Karpas-422 (cell line): Measurements from ENCODE around the gene GFOD2. TPM values are rescaled to one million over a fixed set of nuclear protein-coding genes. Genes with fewer than 3 reads are reported as not detected.

Experiments used
- DNase-seq: peaks from one replicate; pipeline ENCODE4 v3.0.0-alpha.2; 2015
- H2AFZ ChIP-seq: fragments of 200-600 bp; sonication (generic); 2 replicates; pipeline ENCODE4 v1.6.1; 2014; ENCODE audit warnings: antibody characterized with exemption, low read length, mixed read lengths
- H3K27ac ChIP-seq: fragments of 200-600 bp; sonication (generic); 2 replicates; pipeline ENCODE4 v1.5.1; 2014; ENCODE audit warnings: mild to moderate bottlenecking, low read length, moderate library complexity
- H3K27me3 ChIP-seq: fragments of 200-600 bp; sonication (generic); 2 replicates; pipeline ENCODE4 v1.6.1; 2014; ENCODE audit warnings: low read length, mixed read lengths
- H3K36me3 ChIP-seq: fragments of 200-600 bp; sonication (generic); 2 replicates; pipeline ENCODE4 v1.6.1; 2014; ENCODE audit warnings: low read length, mixed read lengths; ENCODE audit not compliant: insufficient read depth
- H3K4me1 ChIP-seq: fragments of 200-600 bp; sonication (generic); 2 replicates; pipeline ENCODE4 v1.6.1; 2014; ENCODE audit warnings: mild to moderate bottlenecking, low read length, mixed read lengths
- H3K4me2 ChIP-seq: fragments of 200-600 bp; sonication (generic); 2 replicates; pipeline ENCODE4 v1.6.1; 2014; ENCODE audit warnings: low read length, low read depth, mild to moderate bottlenecking; ENCODE audit not compliant: poor library complexity, severe bottlenecking
- H3K4me3 ChIP-seq: fragments of 200-600 bp; sonication (generic); 2 replicates; pipeline ENCODE4 v1.5.1; 2014; ENCODE audit warnings: mild to moderate bottlenecking, antibody characterized with exemption, low read length, mixed read lengths
- H3K79me2 ChIP-seq: fragments of 200-600 bp; sonication (generic); 2 replicates; pipeline ENCODE4 v1.6.1; 2014; ENCODE audit warnings: mild to moderate bottlenecking, low read length, mixed read lengths
- H3K9ac ChIP-seq: fragments of 200-600 bp; sonication (generic); 2 replicates; pipeline ENCODE4 v1.6.0; 2014; ENCODE audit warnings: low read length
- H3K9me2 ChIP-seq: fragments of 200-600 bp; sonication (generic), shearing (Covaris generic); replicated peaks from 2 replicates; pipeline ENCODE4 v1.6.0; 2014; ENCODE audit warnings: mild to moderate bottlenecking, low read length, moderate library complexity; ENCODE audit not compliant: insufficient read depth
- H3K9me3 ChIP-seq: fragments of 300-700, 200-600 bp; sonication (generic); 2 replicates; pipeline ENCODE4 v1.6.1; 2014; ENCODE audit warnings: low read length, mixed read lengths
- H4K20me1 ChIP-seq: fragments of 200-600 bp; sonication (generic); 2 replicates; pipeline ENCODE4 v1.6.1; 2014; ENCODE audit warnings: mild to moderate bottlenecking, antibody characterized with exemption, low read length, low read depth; ENCODE audit not compliant: insufficient read depth
- total RNA-seq: library from RNA; depleted of rRNA; stranded (reverse); fragments of >200 nt; shearing (Covaris generic); gene quantifications from 2 replicates; pipeline ENCODE4 v1.2.3, GENCODE V29; 2014; ENCODE audit warnings: low replicate concordance

The GFOD2 gene
- total RNA-seq, 1 experiment from 2014 or later: 12.9 TPM

DNA sequence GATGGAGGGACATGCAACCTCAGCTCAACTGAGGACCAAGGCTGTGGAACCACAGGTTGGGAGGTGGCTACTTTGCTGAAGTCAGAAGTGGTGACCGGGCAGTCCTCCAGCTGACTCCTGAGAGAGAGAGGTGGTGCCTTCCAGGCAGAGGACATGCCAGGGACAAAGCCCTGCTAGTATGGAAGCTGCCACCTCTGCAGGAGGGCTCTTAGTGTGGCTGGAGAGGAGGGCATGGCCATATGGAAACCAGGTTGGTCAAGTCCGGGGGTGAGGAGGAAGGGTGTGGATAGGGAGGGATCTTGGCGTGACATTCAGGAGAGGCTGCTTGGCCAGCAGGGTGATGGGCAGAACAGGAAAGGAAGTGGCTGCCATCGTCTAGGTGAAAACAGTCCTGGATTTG, 46.8 kb downstream of the GFOD2 start:
- Histone ChIP-seq H3K4me3 (no peak overlapping the region), H3K4me1 (peaks cover 64% of the 10 kb centered on the region), H4K20me1 (no peaks in the 10 kb centered on the region), H3K27ac (no peak overlapping the region), H3K79me2 (0 out of 2 replicates have a peak, but pooled peaks cover 10% of the 10 kb centered on the region), H3K9me3 (no peaks in the 10 kb centered on the region), H3K9me2 (no peaks in the 10 kb centered on the region), H3K4me2 (no peak overlapping the region), H3K9ac (no peak overlapping the region), H2AFZ (no peak overlapping the region), H3K36me3 (no peaks in the 10 kb centered on the region), H3K27me3 (no peaks in the 10 kb centered on the region)
- no peak for DNase-seq

DNA sequence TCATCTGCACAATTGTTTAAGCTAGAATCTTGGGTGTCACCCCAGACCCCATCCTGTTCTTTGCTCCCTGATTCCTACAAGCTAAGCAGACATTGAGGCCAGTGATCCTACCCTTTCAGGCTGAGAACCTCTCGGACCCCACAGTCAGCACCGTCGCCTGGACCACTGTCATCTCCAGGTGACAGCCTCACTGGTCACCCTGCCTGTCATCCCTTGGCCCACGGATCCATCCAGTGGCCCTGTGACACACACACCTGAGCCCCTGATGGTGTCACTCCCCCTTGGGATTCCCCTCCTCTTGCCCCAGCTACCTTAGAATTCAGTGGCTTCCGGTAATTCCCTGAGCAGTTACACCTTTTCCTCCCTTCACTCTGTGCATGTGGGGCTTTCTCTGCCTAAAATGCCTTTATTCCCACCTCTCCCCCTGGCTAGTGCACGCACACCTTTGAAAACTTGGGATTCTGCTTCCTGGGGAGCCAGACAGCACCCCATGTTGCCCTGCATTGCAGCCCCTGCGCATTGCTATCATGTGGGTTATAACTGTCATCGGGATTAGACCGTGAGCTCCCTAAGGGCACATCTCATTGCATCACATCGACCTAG, 49.5 kb downstream of the GFOD2 start:
- Histone ChIP-seq H3K27me3 (no peaks in the 10 kb centered on the region), H3K9me2 (no peaks in the 10 kb centered on the region), H3K9ac (peak overlapping the region; percentile 51; the same call in 1 of the 2 replicates), H3K79me2 (0 out of 2 replicates have a peak, but pooled peaks cover 6% of the 10 kb centered on the region), H3K4me2 (peak overlapping the region; percentile 92), H4K20me1 (no peaks in the 10 kb centered on the region), H3K4me3 (no peak overlapping the region), H2AFZ (no peak overlapping the region), H3K9me3 (no peaks in the 10 kb centered on the region), H3K4me1 (peaks cover 69% of the 10 kb centered on the region), H3K27ac (peak overlapping the region; percentile 91), H3K36me3 (no peaks in the 10 kb centered on the region)
- DNase-seq: no peak

DNA sequence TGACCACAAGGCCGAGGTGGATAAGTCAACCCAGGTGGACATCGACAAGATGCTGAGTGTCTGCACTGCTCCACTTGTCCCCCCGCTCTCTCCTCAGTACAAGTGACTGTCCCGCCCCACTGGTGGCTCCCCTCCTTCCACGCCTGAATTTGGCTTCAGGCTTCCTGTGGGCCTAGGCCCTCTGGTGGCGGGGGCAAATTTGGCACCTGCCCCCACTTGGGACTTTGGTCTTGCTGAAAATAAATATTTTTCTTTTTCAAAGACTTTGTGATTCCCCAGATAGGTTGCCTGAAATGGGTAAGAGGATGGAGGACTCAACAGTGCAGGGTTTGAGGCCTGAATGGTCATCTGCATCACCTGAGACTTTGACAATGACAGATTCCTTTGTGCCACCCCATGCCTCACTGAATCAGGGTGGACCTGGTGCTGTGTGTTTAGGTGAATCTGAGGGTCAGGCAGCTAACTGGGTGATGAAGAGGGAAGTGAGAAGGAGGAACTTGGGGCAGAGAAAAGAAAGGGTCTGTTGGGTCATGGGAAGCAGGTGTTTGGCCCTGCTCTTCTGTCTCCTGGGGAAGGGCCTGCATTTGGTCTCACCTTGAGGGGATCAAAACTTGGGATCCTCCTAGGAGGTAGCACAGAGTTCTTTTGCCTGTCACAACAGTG, 50.5 kb downstream of the GFOD2 start:
- Histone ChIP-seq H3K4me1 (peaks cover 61% of the 10 kb centered on the region), H3K27me3 (no peaks in the 10 kb centered on the region), H3K9ac (peak overlapping the region; percentile 51), H3K9me2 (no peaks in the 10 kb centered on the region), H4K20me1 (no peaks in the 10 kb centered on the region), H3K36me3 (no peaks in the 10 kb centered on the region), H3K4me2 (peak overlapping the region; percentile 92), H3K4me3 (peak overlapping the region; percentile 19; the same call in 1 of the 2 replicates), H3K79me2 (0 out of 2 replicates have a peak, but pooled peaks cover 6% of the 10 kb centered on the region), H2AFZ (no peak overlapping the region), H3K9me3 (no peaks in the 10 kb centered on the region), H3K27ac (peak overlapping the region; percentile 91)
- peak; percentile 68 for DNase-seq

DNA sequence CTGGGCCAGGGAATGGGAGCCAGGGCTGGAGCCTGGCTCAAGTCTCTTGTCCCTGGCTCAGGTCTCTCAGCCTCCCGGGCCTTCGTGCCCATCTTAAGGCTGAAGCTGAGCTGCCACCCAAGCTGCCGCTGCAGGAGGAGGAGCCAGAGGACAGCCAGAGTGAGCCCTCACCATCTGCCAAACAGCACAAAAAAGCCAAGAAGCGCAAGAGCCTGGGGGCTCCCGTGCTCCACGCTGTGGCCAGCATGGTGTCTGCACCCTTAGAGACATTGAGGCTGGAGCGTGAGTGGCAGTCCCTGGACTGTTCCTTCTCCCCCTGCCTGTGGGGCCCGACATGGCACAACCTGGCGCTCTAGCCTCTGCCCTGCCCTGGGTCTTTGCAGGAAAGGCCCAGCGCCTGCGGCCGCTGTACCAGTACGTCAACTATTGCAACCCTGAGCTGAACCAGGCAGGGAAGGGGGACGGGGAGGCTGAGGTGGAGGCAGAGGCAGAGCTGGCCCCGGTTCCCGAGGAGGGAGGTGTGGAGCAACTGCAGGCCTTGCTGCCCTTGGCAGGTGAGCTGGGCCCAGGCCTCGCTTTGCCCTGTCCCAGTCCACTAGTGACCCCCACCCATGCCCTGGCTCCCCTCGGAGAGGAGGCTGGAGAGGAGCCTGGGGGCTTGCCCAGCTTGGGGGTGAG, 51.2 kb downstream of the GFOD2 start:
- H3K4me1 ChIP-seq: peaks cover 54% of the 10 kb centered on the region
- no peaks in the 10 kb centered on the region for H4K20me1 ChIP-seq
- H3K27ac ChIP-seq: peak overlapping the region; percentile 91
- H3K9me3 ChIP-seq: no peaks in the 10 kb centered on the region
- H3K36me3 ChIP-seq: no peaks in the 10 kb centered on the region
- no peaks in the 10 kb centered on the region for H3K27me3 ChIP-seq
- H3K79me2 ChIP-seq: 0 out of 2 replicates have a peak, but pooled peaks cover under 1% of the 10 kb centered on the region
- H2AFZ ChIP-seq: no peak overlapping the region
- H3K9ac ChIP-seq: peak overlapping the region; percentile 92
- H3K4me2 ChIP-seq: peak overlapping the region; percentile 92
- no peaks in the 10 kb centered on the region for H3K9me2 ChIP-seq
- H3K4me3 ChIP-seq: peak overlapping the region; percentile 83; the same call in 1 of the 2 replicates
- peak; percentile 98 for DNase-seq

DNA sequence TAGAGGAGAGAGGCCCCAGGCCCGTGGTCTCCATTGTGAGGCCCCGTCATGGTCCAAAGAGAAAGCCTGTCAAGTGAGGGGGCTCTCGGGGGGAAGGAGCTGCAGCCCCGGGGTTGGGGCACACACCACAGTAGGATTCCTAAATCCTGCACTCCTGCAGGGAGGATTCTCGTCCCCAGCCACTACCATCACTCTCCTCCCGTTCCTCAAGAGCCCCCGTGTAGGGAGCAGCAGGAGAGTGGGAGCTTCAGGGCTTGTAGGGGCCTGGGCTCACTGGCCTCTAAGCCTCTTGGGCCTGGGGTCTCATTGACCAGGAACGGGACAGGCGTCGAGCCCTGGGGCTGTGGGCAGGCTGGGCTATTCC, 51.7 kb downstream of the GFOD2 start:
- DNase-seq: no peak
- H2AFZ ChIP-seq: peak overlapping the region; percentile 61; the same call in 1 of the 2 replicates
- H3K79me2 ChIP-seq: no peaks in the 10 kb centered on the region
- H3K27ac ChIP-seq: peak overlapping the region; percentile 91
- H3K9me3 ChIP-seq: no peaks in the 10 kb centered on the region
- peak overlapping the region; percentile 92 for H3K4me2 ChIP-seq
- H3K27me3 ChIP-seq: no peaks in the 10 kb centered on the region
- H3K4me1 ChIP-seq: peaks cover 52% of the 10 kb centered on the region
- H4K20me1 ChIP-seq: no peaks in the 10 kb centered on the region
- H3K36me3 ChIP-seq: no peaks in the 10 kb centered on the region
- H3K9me2 ChIP-seq: no peaks in the 10 kb centered on the region
- H3K4me3 ChIP-seq: peak overlapping the region; percentile 83
- H3K9ac ChIP-seq: peak overlapping the region; percentile 92

DNA sequence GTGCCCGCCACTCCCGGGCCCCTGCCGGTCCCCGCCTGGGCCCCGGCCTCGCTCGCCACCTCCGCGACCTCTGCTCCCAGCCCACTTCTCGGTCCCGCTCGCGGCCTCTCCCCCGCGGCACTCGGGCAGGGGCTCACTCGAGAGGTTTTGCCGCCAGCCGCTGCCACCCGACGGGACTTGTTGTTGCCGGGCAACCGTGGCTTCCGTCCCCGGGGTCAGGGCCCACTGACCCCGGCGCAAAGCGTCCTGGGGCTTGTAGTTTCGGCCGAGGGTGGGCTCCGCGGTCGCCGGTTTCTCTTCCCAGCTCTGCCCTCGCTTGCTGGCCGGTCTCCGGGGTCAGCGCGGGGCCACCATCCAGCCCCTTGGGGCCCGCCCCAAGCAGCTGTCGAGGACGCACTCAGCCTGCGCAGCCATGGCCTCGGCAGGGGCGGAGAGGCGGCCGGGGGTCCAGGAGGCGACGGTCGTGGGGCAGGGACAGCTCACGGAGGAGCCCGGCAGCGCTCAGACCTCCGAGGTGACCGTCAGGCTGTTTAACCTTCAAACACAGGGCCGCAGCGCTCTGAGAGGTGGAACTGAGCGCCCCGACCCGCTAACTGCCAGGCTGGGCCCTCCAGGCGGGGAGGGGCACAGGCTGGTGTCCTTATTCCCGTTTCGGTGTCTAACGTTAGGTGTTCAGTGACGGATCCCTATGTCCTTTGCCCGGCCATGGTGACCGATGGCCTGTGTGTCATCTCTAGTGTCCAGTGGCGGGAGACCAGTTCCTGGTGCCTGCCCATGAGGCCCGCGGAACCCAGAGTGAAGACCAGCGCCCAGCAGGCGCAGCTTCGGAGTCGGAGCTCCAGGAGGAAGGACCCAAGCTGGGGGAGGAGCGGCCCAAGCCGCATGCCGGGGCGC, 52.3 kb downstream of the GFOD2 start, which contains the start of the genes C16orf86 and ENKD1:
C16orf86 (plus strand) TSS at position 256 of the 894 bp plus-strand sequence; CDS start at position 413, 157 bp downstream.
ENKD1 (minus strand) TSS at position 192 of the 894 bp plus-strand sequence. CDS start 308 bp downstream, outside the sequence.
- H3K27ac ChIP-seq: peak within 1 kb of the TSS; percentile 91
- H3K27me3 ChIP-seq: no peaks in the 10 kb centered on the region
- peaks cover 52% of the 10 kb centered on the region for H3K4me1 ChIP-seq
- DNase-seq: peak; percentile 95
- peak within 1 kb of the TSS; percentile 83 for H3K4me3 ChIP-seq
- no peaks in the 10 kb centered on the region for H3K36me3 ChIP-seq
- H3K79me2 ChIP-seq: no peaks in the 10 kb centered on the region
- peak within 1 kb of the TSS; percentile 92 for H3K9ac ChIP-seq
- H3K9me2 ChIP-seq: no peaks in the 10 kb centered on the region
- peak within 1 kb of the TSS; percentile 92 for H3K4me2 ChIP-seq
- H4K20me1 ChIP-seq: no peaks in the 10 kb centered on the region
- H3K9me3 ChIP-seq: no peaks in the 10 kb centered on the region
- H2AFZ ChIP-seq: peak within 1 kb of the TSS; percentile 61; the same call in 1 of the 2 replicates

DNA sequence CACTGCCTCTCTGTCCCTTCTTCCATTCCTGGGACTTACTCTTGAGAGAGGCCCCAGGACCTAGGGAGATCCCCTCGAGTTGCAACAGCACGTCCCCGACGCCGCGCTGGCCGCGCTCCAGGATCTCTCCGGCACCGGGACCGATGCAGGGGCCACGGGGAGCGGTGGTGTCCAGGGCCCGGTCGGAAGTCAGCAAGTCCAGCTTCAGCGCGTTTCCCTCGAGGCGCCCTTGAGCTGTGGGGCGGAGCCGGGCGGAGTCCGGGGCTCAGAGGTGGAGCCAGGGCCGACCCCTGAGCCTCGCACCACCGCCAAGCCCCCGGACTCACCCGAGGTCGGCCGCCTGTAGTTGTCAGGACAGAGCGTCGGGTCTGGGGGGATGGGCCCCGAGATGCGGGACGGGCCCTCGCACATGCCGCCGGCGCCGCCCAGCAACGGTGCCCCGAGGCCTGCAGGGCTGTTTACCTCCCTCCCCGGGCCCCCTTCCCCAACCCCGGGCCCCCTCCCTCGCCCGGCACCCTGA, 53.0 kb downstream of the GFOD2 start:
- no peak for DNase-seq
- no peak overlapping the region for H3K27ac ChIP-seq

More for the DNA sequence above, 53.0 kb downstream of the GFOD2 start:
- Histone ChIP-seq H3K9ac (peak overlapping the region; percentile 92), H3K79me2 (no peaks in the 10 kb centered on the region), H3K27me3 (no peaks in the 10 kb centered on the region), H2AFZ (no peak overlapping the region), H3K9me3 (no peaks in the 10 kb centered on the region), H3K36me3 (no peaks in the 10 kb centered on the region), H3K4me1 (peaks cover 59% of the 10 kb centered on the region), H4K20me1 (no peaks in the 10 kb centered on the region), H3K9me2 (no peaks in the 10 kb centered on the region), H3K4me3 (peak overlapping the region; percentile 83), H3K4me2 (peak overlapping the region; percentile 92)
